Esophagus muscularis mucosa (tissue), 4 donors: Measurements from ENCODE around the gene CHEK1.

Experiments used
- EP300 ChIP-seq: sonication (generic); formaldehyde crosslinking; IDR thresholded peaks from one replicate; pipeline ENCODE4 v1.6.1; 2017; ENCODE audit warnings: antibody characterized with exemption
- POLR2A ChIP-seq: fragments of 450-650 bp; IDR thresholded peaks from one replicate; pipeline ENCODE4 v1.6.1; 2017; ENCODE audit warnings: antibody characterized with exemption, moderate library complexity, mild to moderate bottlenecking, low read depth
- POLR2AphosphoS5 ChIP-seq, 2 donors: sonication (generic); formaldehyde crosslinking; IDR thresholded peaks; one replicate each; pipeline ENCODE4 v1.6.1; 2017; ENCODE audit warnings: antibody characterized with exemption in 2 of 2
- TF ChIP-seq, protein P1 (sequence below), 3 experiments: fragments of 200-600 bp in 2 of 3; fragments of 450-650 bp in 1 of 3; sonication (generic) in 2 of 3; IDR thresholded peaks; one replicate each; pipeline ENCODE4 v1.5.1; 2017 to 2019; ENCODE audit warnings: antibody characterized with exemption in 3 of 3, mild to moderate bottlenecking in 2 of 3, moderate library complexity in 1 of 3

DNA sequence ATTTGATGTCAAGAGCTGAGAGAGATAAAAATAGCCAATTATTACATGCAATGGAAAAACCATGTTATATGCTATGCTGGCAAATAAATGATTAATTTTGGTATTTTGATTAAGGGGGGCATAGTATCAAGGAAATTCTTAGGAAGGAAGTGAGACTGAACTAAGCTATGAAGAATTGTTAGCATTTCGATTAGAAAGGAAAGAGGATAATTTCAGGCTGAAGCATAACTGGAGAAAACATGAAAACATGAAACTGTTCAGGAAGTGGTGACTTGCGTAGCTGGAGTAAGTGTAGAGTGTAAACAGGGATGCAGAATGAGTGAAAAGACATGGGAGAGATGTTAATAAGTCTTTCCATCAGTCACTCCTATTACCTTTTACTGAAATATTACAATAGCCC, 49.2 kb downstream of the CHEK1 start:
- TF ChIP-seq, protein P1, sequence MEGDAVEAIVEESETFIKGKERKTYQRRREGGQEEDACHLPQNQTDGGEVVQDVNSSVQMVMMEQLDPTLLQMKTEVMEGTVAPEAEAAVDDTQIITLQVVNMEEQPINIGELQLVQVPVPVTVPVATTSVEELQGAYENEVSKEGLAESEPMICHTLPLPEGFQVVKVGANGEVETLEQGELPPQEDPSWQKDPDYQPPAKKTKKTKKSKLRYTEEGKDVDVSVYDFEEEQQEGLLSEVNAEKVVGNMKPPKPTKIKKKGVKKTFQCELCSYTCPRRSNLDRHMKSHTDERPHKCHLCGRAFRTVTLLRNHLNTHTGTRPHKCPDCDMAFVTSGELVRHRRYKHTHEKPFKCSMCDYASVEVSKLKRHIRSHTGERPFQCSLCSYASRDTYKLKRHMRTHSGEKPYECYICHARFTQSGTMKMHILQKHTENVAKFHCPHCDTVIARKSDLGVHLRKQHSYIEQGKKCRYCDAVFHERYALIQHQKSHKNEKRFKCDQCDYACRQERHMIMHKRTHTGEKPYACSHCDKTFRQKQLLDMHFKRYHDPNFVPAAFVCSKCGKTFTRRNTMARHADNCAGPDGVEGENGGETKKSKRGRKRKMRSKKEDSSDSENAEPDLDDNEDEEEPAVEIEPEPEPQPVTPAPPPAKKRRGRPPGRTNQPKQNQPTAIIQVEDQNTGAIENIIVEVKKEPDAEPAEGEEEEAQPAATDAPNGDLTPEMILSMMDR (IDR thresholded peaks at IDR 0.05), result no peak
- TF ChIP-seq POLR2A (no peak), EP300 (no peak), POLR2AphosphoS5 (IDR thresholded peaks at IDR 0.05) (no peak)
